Esophagus squamous epithelium (tissue), 5 donors: ENCODE results near the gene YPEL2. TPM values are rescaled to one million over a fixed set of nuclear protein-coding genes. Genes with fewer than 3 reads are reported as not detected.
A peak's percentile ranks its signal among the peaks of the same experiment; 100 is the strongest.

Experiments used
- DNase-seq: peaks from one replicate; lab custom pipeline; 2025; lab: John Stamatoyannopoulos, UW
- H3K27ac ChIP-seq, 4 donors: fragments of 200-600 bp; sonication (generic); one replicate each; pipeline ENCODE4 v1.5.1; 2016 to 2019; ENCODE audit warnings: mild to moderate bottlenecking in 1 of 4
- H3K27me3 ChIP-seq, 4 donors: fragments of 200-600 bp; sonication (generic); 1 replicate in 3 of 4; 2 replicates in 1 of 4; pipeline versions ENCODE4 v1.5.1 to v1.6.0; 2017 to 2021; ENCODE audit warnings: antibody characterized with exemption in 1 of 4
- H3K36me3 ChIP-seq, 3 donors: fragments of 200-600 bp; sonication (generic); one replicate each; pipeline ENCODE4 v1.5.1; 2016 to 2019
- H3K4me1 ChIP-seq, 3 donors: fragments of 200-600 bp; sonication (generic); one replicate each; pipeline ENCODE4 v1.5.1; 2017 to 2019
- H3K4me3 ChIP-seq, 4 donors: fragments of 200-600 bp; sonication (generic); 1 replicate in 3 of 4; 2 replicates in 1 of 4; pipeline ENCODE4 v1.5.1; 2016 to 2019; ENCODE audit warnings: mild to moderate bottlenecking in 2 of 4, moderate library complexity in 1 of 4
- H3K9me3 ChIP-seq, 3 donors: fragments of 200-600 bp; sonication (generic); one replicate each; pipeline ENCODE4 v1.5.1; 2016 to 2019
- CTCF ChIP-seq, 6 experiments: fragments of 450-650 bp in 4 of 6; fragments of 200-600 bp in 2 of 6; sonication (generic) in 2 of 6; IDR thresholded peaks; one replicate each; pipeline ENCODE4 v1.5.1; 2016 to 2019; ENCODE audit warnings: antibody characterized with exemption in 6 of 6, mild to moderate bottlenecking in 4 of 6, moderate library complexity in 4 of 6
- POLR2A ChIP-seq, 4 donors: fragments of 450-650 bp; IDR thresholded peaks; one replicate each; pipeline ENCODE4 v1.6.1; 2017; ENCODE audit warnings: antibody characterized with exemption in 4 of 4, mild to moderate bottlenecking in 4 of 4, moderate library complexity in 3 of 4
- WGBS, 2 donors: methylation state at CpG; one replicate each; pipeline ENCODE4 v1.1.5; 2018; 5-methylcytosine and 5-hydroxymethylcytosine counted together
- intact Hi-C: fragments of 100-400 bp; cut with DNase I; formaldehyde crosslinking; loops from one replicate; pipeline ENCODE4 v1.15.0; 2022
- total RNA-seq, 4 donors: library from RNA; depleted of rRNA; stranded (reverse); fragments of >200 nt; gene quantifications; one replicate each; pipeline ENCODE4 v1.1.0, GENCODE V29; 2016
- donor health status: DM: yes; HTN: yes; CAD: no.

The YPEL2 gene
- total RNA-seq, 4 donors from 2014 or later: 5.5 to 18.3 (median 11.2) TPM

- no peaks in the 10 kb centered on the region for H3K36me3 ChIP-seq
- no peak overlapping the region for H3K4me3 ChIP-seq
- peaks cover 9 to 43% (median 16%) of the 10 kb centered on the region in 3 donors for H3K4me1 ChIP-seq
- H3K9me3 ChIP-seq: no peaks in the 10 kb centered on the region
- H3K27ac ChIP-seq: peak overlapping the region in 3 of 4 donors; percentile 38 to 55 (median 42)
- DNase-seq: no peak
- intact Hi-C loops: no loop called here
- H3K27me3 ChIP-seq: no peaks in the 10 kb centered on the region
- no peak for TF ChIP-seq CTCF (IDR thresholded peaks at IDR 0.05)
- TF ChIP-seq POLR2A (IDR thresholded peaks at IDR 0.05): no peak
- WGBS, 2 donors: 9 to 10% methylated on average over 2 of the region's 2 CpGs
Measured at GRCh38 chr17:59435238-59435637, 103.8 kb downstream of the YPEL2 start.

GRCh38 chr17:59436900-59437299, 105.4 kb downstream of the YPEL2 start:
- TF ChIP-seq POLR2A (IDR thresholded peaks at IDR 0.05): no peak
- no peak for TF ChIP-seq CTCF (IDR thresholded peaks at IDR 0.05)
- H3K36me3 ChIP-seq: no peaks in the 10 kb centered on the region
- DNase-seq: no peak
- H3K9me3 ChIP-seq: no peaks in the 10 kb centered on the region
- intact Hi-C loops: no loop called here
- peak overlapping the region in 1 of 4 donors; percentile 0 for H3K27ac ChIP-seq
- WGBS, 2 donors: 83 to 84% methylated on average over 2 to 3 of the region's 4 CpGs
- H3K27me3 ChIP-seq: no peaks in the 10 kb centered on the region
- H3K4me1 ChIP-seq: peaks cover 11 to 58% (median 25%) of the 10 kb centered on the region in 3 donors
- no peak overlapping the region for H3K4me3 ChIP-seq

- WGBS, 2 donors: 64 to 75% methylated on average over 12 of the region's 12 CpGs
- H3K27me3 ChIP-seq: no peaks in the 10 kb centered on the region
Measured at GRCh38 chr17:59437791-59438281, 106.4 kb downstream of the YPEL2 start.

GRCh38 chr17:59439262-59439661, 107.8 kb downstream of the YPEL2 start:
- 83 to 88% methylated on average over 3 to 4 of the region's 4 CpGs for WGBS, 2 donors
- peaks cover 11 to 58% (median 25%) of the 10 kb centered on the region in 3 donors for H3K4me1 ChIP-seq
- H3K4me3 ChIP-seq: no peak overlapping the region
- DNase-seq: no peak
- H3K9me3 ChIP-seq: no peaks in the 10 kb centered on the region
- no peaks in the 10 kb centered on the region for H3K36me3 ChIP-seq
- TF ChIP-seq POLR2A (IDR thresholded peaks at IDR 0.05) (no peak), CTCF (IDR thresholded peaks at IDR 0.05) (no peak)
- peak overlapping the region in 3 of 4 donors; percentile 67 to 75 (median 70) for H3K27ac ChIP-seq
- intact Hi-C loops: no loop called here
- no peaks in the 10 kb centered on the region for H3K27me3 ChIP-seq

More at GRCh38 chr17:59437791-59438281, 106.4 kb downstream of the YPEL2 start:
- intact Hi-C loops: no loop called here
- Histone ChIP-seq H3K4me1 (peaks cover 11 to 58% (median 25%) of the 10 kb centered on the region in 3 donors), H3K9me3 (no peaks in the 10 kb centered on the region), H3K36me3 (no peaks in the 10 kb centered on the region), H3K4me3 (no peak overlapping the region), H3K27ac (peak overlapping the region in 1 of 4 donors; percentile 0)
- TF ChIP-seq CTCF (IDR thresholded peaks at IDR 0.05): no peak
- no peak for TF ChIP-seq POLR2A (IDR thresholded peaks at IDR 0.05)
- DNase-seq: no peak

GRCh38 chr17:59439741-59440211, 108.3 kb downstream of the YPEL2 start:
- WGBS, 2 donors: 56% methylated on average over 6 of the region's 6 CpGs
- Histone ChIP-seq H3K36me3 (no peaks in the 10 kb centered on the region), H3K9me3 (no peaks in the 10 kb centered on the region), H3K4me1 (peaks cover 8 to 55% (median 21%) of the 10 kb centered on the region in 3 donors), H3K4me3 (no peak overlapping the region), H3K27ac (peak overlapping the region; percentile 25 to 75 (median 68)), H3K27me3 (no peaks in the 10 kb centered on the region)
- intact Hi-C loops: loop anchor here (5.0 kb wide), 1 partner anchor 117 kb away; no protein-coding TSS in a partner anchor
- TF ChIP-seq CTCF (IDR thresholded peaks at IDR 0.05) (no peak), POLR2A (IDR thresholded peaks at IDR 0.05) (no peak)
- DNase-seq: no peak
